ENCODE results near the gene IMPG2. TPM values are rescaled to one million over a fixed set of nuclear protein-coding genes. Genes with fewer than 3 reads are reported as not detected.

IMPG2 gene
- total and polyA plus RNA-seq, 7 donors: 0.07 to 1.4 (median 0.66) TPM; not detected in 2

DNA sequence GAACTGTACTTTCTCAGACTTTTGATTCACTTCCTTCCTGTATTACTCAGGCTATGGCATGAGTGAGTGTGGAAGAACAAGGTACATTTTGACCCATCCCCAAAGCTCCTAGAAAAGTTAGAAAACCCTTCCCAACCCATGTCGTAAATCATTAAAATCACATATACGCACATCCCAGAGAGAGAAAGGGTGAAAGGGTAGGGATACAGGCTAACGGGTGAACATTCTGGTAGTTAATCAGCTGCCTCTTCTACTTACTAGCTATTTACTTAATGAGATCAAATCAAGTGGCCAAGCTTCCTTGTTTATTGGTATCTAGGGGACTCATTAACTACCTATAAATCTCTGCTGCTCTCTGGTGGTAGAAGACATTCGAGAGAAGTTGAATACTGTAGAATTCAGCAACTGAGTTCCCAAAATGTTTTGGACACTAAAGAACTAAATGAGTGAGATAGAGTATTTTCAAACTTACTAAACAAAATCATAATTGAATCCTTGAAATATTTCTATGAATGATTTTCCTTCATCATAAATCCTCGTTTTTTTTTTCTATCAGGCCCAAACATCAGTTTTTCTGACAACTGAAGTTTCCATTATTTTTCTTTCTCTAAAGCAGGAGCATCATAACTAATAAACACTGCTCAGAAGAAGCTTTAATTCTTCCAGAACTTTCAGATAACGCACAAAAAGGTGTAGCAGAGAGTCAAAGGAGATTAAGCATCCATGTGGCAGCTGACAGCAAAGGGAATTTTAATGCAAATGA, 124.2 kb downstream of the IMPG2 start:
- Histone ChIP-seq H3K4me3 (no peak overlapping the region), H3K9me3 (no peaks in the 10 kb centered on the region), H3K27me3 (no peaks in the 10 kb centered on the region), H3K27ac (no peak overlapping the region), H3K36me3 (no peaks in the 10 kb centered on the region), H3K4me1 (no peaks in the 10 kb centered on the region)
- no peak for TF ChIP-seq POLR2AphosphoS5 (IDR thresholded peaks at IDR 0.05)
- TF ChIP-seq, protein P1, sequence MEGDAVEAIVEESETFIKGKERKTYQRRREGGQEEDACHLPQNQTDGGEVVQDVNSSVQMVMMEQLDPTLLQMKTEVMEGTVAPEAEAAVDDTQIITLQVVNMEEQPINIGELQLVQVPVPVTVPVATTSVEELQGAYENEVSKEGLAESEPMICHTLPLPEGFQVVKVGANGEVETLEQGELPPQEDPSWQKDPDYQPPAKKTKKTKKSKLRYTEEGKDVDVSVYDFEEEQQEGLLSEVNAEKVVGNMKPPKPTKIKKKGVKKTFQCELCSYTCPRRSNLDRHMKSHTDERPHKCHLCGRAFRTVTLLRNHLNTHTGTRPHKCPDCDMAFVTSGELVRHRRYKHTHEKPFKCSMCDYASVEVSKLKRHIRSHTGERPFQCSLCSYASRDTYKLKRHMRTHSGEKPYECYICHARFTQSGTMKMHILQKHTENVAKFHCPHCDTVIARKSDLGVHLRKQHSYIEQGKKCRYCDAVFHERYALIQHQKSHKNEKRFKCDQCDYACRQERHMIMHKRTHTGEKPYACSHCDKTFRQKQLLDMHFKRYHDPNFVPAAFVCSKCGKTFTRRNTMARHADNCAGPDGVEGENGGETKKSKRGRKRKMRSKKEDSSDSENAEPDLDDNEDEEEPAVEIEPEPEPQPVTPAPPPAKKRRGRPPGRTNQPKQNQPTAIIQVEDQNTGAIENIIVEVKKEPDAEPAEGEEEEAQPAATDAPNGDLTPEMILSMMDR (IDR thresholded peaks at IDR 0.05): peak; percentile 56 to 64 (median 59)
- intact Hi-C loops (cut with DNase I): loop anchor here (5.0 to 10.0 kb wide), 6 partner anchors 124 to 731 kb away; partner anchors contain the start of gene ABI3BP
- 39 to 58% methylated on average over 6 of the region's 6 CpGs for WGBS, 2 donors
- DNase-seq: no peak

DNA sequence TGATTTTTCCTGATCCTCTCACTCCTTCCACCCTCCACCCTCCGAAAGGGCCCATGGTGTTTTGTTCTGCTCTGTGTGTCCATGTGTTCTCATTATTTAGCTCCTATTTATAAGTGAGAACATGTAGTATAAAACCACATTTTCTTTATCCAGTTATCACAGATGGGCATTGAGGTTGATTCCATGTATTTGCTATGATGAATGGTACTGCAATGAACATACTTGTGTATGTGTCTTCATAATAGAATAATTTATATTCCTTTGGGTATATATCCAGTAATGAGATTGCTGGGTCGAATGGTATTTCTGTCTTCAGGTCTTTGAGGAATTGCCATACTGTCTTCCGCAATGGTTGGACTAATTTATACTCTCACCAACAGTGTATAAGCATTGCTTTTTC, 126.0 kb downstream of the IMPG2 start:
- intact Hi-C loops (cut with DNase I): loop anchor here (10.0 kb wide), 2 partner anchors 200 to 730 kb away; partner anchors contain the start of gene ABI3BP

DNA sequence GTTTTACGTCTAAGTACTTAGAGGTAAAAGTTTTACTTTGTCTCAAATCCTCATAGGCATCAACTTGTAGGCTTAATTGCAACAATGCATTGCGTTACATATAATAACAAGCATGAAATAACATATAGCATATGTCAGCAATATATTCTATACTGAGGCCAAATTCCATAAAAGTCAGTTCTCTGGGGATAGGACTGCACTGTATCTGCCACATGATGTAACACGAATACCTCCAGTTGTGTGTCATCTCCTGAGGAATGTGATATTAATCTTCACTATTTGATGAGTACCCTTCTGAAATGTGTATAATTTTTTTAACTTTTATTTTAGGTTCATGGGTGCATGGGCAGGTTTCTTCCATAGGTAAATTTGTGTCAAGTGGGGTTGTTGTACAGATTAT, 126.4 kb downstream of the IMPG2 start:
- Histone ChIP-seq H3K9me3 (no peaks in the 10 kb centered on the region), H3K4me1 (no peaks in the 10 kb centered on the region), H3K4me3 (no peak overlapping the region), H3K27ac (no peak overlapping the region), H3K36me3 (no peaks in the 10 kb centered on the region), H3K27me3 (no peaks in the 10 kb centered on the region)
- whole genome bisulfite sequencing, 2 donors: 92 to 94% methylated on average over 3 of the region's 3 CpGs
- intact Hi-C loops (cut with DNase I): loop anchor here (10.0 kb wide), 2 partner anchors 199 to 729 kb away; partner anchors contain the start of gene ABI3BP
- no peak for DNase-seq
- TF ChIP-seq, protein P1 (IDR thresholded peaks at IDR 0.05): no peak
- TF ChIP-seq POLR2AphosphoS5 (IDR thresholded peaks at IDR 0.05) (no peak), POLR2A (IDR thresholded peaks at IDR 0.05) (no peak), EP300 (IDR thresholded peaks at IDR 0.05) (no peak)

More for the DNA sequence above, 126.0 kb downstream of the IMPG2 start:
- no peaks in the 10 kb centered on the region for H3K36me3 ChIP-seq
- H3K4me3 ChIP-seq: no peak overlapping the region
- no peak overlapping the region for H3K27ac ChIP-seq
- no peak for DNase-seq
- 82 to 83% methylated on average over 3 of the region's 3 CpGs for WGBS, 2 donors
- no peaks in the 10 kb centered on the region for H3K4me1 ChIP-seq
- TF ChIP-seq POLR2AphosphoS5 (IDR thresholded peaks at IDR 0.05) (no peak), POLR2A (IDR thresholded peaks at IDR 0.05) (no peak), EP300 (IDR thresholded peaks at IDR 0.05) (no peak)
- TF ChIP-seq, protein P1 (IDR thresholded peaks at IDR 0.05): no peak
- H3K27me3 ChIP-seq: no peaks in the 10 kb centered on the region
- no peaks in the 10 kb centered on the region for H3K9me3 ChIP-seq

DNA sequence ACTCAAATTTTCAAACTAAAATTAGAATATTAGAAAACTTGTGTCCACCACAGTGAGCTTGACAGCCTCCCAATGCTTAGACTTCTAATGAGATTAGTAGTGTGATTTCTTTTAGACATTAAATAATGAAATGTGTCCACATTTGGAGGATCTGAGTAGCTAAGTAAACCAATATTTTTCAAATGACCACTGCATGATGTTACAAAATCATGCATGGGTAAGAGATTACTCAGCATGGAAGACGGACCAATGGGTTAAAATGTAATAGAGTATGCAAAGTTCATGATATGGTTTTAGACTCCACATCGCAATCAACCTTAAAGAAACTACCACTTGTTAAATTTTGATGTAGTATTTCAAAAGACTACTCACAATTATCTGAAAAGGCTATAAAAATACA, 130.6 kb downstream of the IMPG2 start:
- no peaks in the 10 kb centered on the region for H3K36me3 ChIP-seq
- DNase-seq: no peak
- no peaks in the 10 kb centered on the region for H3K27me3 ChIP-seq
- no peaks in the 10 kb centered on the region for H3K4me1 ChIP-seq
- H3K9me3 ChIP-seq: no peaks in the 10 kb centered on the region
- TF ChIP-seq, protein P1 (IDR thresholded peaks at IDR 0.05): no peak
- no peak for TF ChIP-seq POLR2A (IDR thresholded peaks at IDR 0.05)
- TF ChIP-seq EP300 (IDR thresholded peaks at IDR 0.05): no peak
- no peak for TF ChIP-seq POLR2AphosphoS5 (IDR thresholded peaks at IDR 0.05)
- no peak overlapping the region for H3K4me3 ChIP-seq
- WGBS, 2 donors: 92 to 97% methylated on average over 2 of the region's 2 CpGs
- intact Hi-C loops (cut with DNase I): loop anchor here (10.0 kb wide), 2 partner anchors 195 to 725 kb away; partner anchors contain the start of gene ABI3BP
- H3K27ac ChIP-seq: no peak overlapping the region

Data from sigmoid colon (tissue), 7 donors.